ENCODE data around the gene FAIM2. TPM values are rescaled to one million over a fixed set of nuclear protein-coding genes. Genes with fewer than 3 reads are reported as not detected.

Gene FAIM2
- total and polyA plus RNA-seq, 2 experiments from 2014 or later = 0.61 to 2.0 TPM

DNA sequence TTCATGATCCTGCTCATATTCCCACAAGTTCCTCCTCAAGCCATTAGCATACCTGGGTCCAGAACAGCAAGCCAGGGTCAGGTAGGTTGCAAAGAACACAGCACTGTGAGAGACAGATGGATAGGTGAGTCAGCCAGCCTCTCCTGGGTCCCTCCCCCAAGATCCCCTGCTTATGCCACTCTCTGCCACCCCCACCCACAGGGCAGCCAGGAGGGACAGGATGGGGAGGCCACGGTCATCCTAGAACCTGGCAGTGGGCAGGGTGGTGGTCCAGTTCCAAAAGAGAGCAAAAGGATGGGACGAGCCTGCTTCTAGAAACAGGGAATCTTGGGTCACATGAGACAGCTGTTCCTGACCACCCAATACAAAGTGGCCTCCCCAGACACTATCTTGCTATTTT, 12.7 kb downstream of the FAIM2 start (continued):
- TF ChIP-seq EZH2 (IDR thresholded peaks at IDR 0.05; ENCODE audit: low read depth, unreplicated experiment) (no peak), CREB1 (CRISPR knock-in tag; IDR thresholded peaks at IDR 0.05; ENCODE audit: low read depth) (no peak)
- TF ChIP-seq, protein P1, sequence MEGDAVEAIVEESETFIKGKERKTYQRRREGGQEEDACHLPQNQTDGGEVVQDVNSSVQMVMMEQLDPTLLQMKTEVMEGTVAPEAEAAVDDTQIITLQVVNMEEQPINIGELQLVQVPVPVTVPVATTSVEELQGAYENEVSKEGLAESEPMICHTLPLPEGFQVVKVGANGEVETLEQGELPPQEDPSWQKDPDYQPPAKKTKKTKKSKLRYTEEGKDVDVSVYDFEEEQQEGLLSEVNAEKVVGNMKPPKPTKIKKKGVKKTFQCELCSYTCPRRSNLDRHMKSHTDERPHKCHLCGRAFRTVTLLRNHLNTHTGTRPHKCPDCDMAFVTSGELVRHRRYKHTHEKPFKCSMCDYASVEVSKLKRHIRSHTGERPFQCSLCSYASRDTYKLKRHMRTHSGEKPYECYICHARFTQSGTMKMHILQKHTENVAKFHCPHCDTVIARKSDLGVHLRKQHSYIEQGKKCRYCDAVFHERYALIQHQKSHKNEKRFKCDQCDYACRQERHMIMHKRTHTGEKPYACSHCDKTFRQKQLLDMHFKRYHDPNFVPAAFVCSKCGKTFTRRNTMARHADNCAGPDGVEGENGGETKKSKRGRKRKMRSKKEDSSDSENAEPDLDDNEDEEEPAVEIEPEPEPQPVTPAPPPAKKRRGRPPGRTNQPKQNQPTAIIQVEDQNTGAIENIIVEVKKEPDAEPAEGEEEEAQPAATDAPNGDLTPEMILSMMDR (conservative IDR thresholded peaks at IDR 0.05; ENCODE audit: low read depth in 2 of 2) = no peak

GRCh38 chr12:49890096-49890461, 13.6 kb downstream of the FAIM2 start:
- Histone ChIP-seq H3K4me3 (no peak overlapping the region), H3K27ac (ENCODE audit: low read depth) (no peak overlapping the region), H3K4me1 (ENCODE audit: insufficient read depth) (peaks cover 12% of the 10 kb centered on the region), H3K27me3 (ENCODE audit: insufficient read depth) (no peaks in the 10 kb centered on the region), H3K36me3 (ENCODE audit: insufficient read depth) (no peaks in the 10 kb centered on the region), H3K79me2 (replicated peaks; ENCODE audit: insufficient read depth) (no peaks in the 10 kb centered on the region), H3F3A (replicated peaks; ENCODE audit: low read depth) (no peaks in the 10 kb centered on the region), H3K4me2 (no peak overlapping the region), H4K20me1 (replicated peaks; ENCODE audit: insufficient read depth) (no peaks in the 10 kb centered on the region), H2AFZ (no peak overlapping the region), H3K9me2 (ENCODE audit: insufficient read depth) (no peaks in the 10 kb centered on the region)
- Mint-ChIP-seq H3K36me3 (ENCODE audit: low read depth) (no peaks in the 10 kb centered on the region), H3K27ac (no peak overlapping the region), H3K9me3 (no peaks in the 10 kb centered on the region), H3K4me3 (no peak overlapping the region; the same call in 2 of the 3 replicates), H3K4me1 (peaks cover 32% of the 10 kb centered on the region), H3K27me3 (ENCODE audit: insufficient read depth, low read depth, poor library complexity) (peaks cover 11% of the 10 kb centered on the region)
- ATAC-seq (no peak), DNase-seq (ENCODE audit: low spot score) (no peak)
- TF ChIP-seq NANOG (IDR thresholded peaks at IDR 0.05; ENCODE audit: borderline replicate concordance) (no peak), JUNB (IDR thresholded peaks at IDR 0.05; ENCODE audit: unreplicated experiment) (no peak), ZNF331 (CRISPR knock-in tag; IDR thresholded peaks at IDR 0.05; ENCODE audit: low read depth) (no peak), ZNF462 (CRISPR knock-in tag; IDR thresholded peaks at IDR 0.05) (no peak), STAT1 (IDR thresholded peaks at IDR 0.05; ENCODE audit: unreplicated experiment) (no peak), EZH2phosphoT487 (IDR thresholded peaks at IDR 0.05; ENCODE audit: unreplicated experiment) (no peak), ZNF114 (CRISPR knock-in tag; IDR thresholded peaks at IDR 0.05) (no peak), POLR2AphosphoS5 (IDR thresholded peaks at IDR 0.05; ENCODE audit: low read depth) (no peak)
- TF ChIP-seq, protein P2, sequence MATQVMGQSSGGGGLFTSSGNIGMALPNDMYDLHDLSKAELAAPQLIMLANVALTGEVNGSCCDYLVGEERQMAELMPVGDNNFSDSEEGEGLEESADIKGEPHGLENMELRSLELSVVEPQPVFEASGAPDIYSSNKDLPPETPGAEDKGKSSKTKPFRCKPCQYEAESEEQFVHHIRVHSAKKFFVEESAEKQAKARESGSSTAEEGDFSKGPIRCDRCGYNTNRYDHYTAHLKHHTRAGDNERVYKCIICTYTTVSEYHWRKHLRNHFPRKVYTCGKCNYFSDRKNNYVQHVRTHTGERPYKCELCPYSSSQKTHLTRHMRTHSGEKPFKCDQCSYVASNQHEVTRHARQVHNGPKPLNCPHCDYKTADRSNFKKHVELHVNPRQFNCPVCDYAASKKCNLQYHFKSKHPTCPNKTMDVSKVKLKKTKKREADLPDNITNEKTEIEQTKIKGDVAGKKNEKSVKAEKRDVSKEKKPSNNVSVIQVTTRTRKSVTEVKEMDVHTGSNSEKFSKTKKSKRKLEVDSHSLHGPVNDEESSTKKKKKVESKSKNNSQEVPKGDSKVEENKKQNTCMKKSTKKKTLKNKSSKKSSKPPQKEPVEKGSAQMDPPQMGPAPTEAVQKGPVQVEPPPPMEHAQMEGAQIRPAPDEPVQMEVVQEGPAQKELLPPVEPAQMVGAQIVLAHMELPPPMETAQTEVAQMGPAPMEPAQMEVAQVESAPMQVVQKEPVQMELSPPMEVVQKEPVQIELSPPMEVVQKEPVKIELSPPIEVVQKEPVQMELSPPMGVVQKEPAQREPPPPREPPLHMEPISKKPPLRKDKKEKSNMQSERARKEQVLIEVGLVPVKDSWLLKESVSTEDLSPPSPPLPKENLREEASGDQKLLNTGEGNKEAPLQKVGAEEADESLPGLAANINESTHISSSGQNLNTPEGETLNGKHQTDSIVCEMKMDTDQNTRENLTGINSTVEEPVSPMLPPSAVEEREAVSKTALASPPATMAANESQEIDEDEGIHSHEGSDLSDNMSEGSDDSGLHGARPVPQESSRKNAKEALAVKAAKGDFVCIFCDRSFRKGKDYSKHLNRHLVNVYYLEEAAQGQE (IDR thresholded peaks at IDR 0.05; ENCODE audit: unreplicated experiment) = no peak
- TF ChIP-seq, protein P1 (conservative IDR thresholded peaks at IDR 0.05; ENCODE audit: low read depth in 2 of 2) = no peak

Data from GM23338 (cell line).